HG03378 (cell line): ENCODE measurements around the gene GPR89A.
"Not testable (repeated sequence)": the region's sequence is repeated elsewhere in the genome, so short reads cannot be mapped to it uniquely, and the experiment has no call there.

Experiments
- ATAC-seq: cut with Tn5 transposase; IDR thresholded peaks from one replicate; pipeline ENCODE4 v1.9.1; 2021; ENCODE audit warnings: mild to moderate bottlenecking, moderate library complexity; ENCODE audit not compliant: unreplicated experiment

Gene GPR89A

DNA sequence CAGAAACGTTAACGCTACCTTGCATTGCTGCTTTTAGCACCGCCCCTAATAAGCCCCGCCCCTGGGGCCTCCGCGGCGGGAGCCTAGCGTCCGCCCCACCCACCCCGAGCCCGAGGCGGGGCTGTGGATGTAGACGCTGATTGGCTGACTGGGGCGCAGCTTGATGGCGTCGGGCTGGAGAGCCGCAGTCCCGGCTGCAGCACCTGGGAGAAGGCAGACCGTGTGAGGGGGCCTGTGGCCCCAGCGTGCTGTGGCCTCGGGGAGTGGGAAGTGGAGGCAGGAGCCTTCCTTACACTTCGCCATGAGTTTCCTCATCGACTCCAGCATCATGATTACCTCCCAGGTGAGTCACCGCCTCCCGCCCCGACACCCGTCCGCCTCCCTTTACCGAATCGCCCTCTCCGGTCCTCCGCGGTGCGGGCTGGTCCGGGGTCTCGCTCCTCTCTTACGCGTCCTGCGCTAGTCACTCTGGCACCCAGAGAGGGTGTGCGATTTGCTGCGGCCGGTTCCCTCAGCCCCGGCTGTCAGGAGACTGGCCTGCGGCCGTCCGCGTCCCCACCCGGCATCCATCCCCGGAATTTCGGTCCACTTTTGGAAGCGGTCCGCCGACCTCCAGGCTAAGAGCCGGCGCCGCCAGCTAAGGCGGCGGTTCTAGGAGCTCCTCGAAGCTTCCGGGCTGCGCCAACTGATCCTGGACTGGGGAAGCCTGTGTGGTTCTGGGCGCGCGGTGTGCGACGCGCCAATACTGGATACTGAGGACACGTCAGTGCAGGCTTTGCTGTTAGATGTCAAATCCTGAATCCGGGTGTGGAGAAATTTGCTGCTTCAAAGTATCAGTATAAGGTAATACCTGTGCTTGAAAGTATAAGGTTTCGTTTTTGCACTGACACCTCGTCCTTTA is at the start of gene GPR89A:
TSS of gene GPR89A (plus strand) at position 156 of the 901 bp plus-strand sequence. CDS start at position 302, 146 bp downstream.
- peak; percentile 85 for ATAC-seq

DNA sequence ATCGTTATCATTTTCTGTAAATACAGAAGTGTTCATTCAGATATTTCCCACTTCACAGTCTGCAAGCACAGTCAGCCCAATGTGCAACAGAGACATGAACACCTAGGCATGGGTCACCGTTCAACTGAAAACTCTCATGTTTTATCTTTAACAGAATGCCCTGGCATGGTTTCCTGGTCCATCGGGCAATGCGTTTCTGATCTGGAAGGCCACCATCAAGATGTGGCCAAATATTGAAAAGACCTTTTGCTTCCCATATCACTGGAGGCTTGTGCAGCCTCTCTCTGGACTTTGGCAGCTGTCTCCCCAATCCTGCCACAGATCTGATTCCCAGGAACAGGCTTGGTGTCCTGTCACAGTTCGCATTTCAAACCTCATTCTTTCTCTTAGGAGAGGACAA is 21.0 kb upstream of the GPR89A start:
- ATAC-seq: not testable (repeated sequence)

DNA sequence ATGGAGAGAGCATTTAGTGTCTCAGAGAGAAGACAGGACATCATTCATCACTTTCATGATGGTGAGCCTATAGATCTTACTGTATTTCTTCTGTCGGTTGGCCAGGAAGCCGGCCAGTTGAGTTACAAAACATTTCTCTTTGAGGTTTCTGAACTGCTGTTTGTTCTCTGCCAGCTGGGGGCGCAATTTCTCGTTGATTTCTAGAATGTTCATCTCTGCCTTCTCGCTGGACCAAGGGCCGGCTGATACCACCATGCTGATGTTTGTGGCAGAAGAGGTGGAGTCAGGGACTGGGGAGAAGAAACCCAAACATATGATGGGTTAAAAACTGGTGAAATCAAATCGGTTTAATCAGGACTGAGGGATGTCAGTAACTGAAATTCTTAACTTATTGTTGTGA is 17.0 kb upstream of the GPR89A start:
- ATAC-seq: not testable (repeated sequence)

DNA sequence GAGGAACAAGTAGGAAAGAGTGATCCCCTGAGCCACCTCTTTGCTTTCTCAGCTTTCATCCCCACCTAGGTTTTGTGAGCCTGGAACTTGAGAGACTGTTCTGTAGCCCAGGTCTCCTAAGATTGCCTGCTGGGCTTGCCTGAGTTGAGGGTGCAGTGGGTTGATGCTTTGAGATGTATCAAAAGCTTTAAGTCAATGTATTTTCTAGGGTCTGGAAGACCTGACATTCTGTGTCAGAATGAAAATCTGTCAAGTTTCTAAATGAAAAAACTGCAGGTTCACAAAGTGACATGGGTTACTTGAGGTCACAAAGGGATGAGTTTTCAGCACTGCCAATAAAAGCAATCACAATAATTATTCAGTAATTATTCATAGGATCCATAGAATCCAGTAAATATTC is 15.4 kb upstream of the GPR89A start:
- ATAC-seq: not testable (repeated sequence)

DNA sequence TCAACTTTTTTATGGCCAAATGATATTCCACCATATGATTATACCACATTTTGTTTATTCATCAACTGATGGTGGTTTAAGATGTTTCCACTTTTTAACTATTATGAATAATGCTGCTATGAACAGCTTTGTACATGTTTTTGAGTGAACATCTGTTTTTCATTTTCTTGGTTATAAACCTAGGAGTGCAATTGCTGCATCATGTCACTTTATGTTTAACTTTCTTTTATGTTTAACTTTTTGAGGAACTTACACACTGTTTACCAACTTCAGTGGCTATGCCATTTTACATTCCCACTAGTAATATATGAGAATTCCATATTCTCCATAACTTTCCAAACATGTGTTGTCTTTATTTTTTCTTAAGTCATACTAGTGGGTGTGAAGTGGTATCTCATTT is 12.4 kb upstream of the GPR89A start:
- ATAC-seq: not testable (repeated sequence)

DNA sequence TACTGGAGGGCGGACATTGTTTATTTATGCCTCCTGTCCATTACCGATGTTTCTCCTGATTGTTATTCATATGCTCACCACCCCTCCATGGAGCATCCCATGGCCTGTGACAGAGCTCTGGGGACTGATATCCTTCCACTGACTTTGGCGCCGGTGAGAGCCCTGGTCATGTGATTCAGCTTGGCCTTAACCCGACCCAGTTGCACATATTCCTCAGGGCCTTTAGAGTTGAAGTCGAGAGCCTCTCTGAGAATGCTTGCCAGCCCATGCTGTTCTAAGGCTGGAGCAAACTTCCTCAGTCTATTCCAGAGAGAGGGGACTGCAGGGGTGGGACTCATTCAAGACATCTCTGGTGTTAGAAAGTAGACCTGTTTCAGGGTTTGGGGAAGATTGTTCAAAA is 11.6 kb upstream of the GPR89A start:
- not testable (repeated sequence) for ATAC-seq

DNA sequence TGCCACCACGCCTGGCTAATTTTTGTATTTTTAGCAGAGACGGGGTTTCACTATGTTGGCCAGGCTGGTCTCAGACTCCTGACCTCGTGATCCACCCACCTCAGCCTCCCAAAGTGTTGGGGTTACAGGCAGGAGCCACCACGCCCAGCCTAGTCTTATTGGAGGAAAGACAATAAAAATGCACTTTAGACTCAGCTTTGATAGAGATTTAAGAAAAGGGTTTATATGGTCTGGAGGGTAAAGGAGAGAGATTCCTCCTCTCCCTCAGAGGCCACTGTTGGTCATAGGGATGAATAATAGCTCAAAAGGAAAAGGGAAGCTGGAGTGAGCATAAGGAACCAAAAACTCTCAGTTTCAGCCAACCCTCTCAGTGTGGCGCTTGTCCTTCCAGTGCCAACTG is 8.4 kb upstream of the GPR89A start:
- ATAC-seq: not testable (repeated sequence)

DNA sequence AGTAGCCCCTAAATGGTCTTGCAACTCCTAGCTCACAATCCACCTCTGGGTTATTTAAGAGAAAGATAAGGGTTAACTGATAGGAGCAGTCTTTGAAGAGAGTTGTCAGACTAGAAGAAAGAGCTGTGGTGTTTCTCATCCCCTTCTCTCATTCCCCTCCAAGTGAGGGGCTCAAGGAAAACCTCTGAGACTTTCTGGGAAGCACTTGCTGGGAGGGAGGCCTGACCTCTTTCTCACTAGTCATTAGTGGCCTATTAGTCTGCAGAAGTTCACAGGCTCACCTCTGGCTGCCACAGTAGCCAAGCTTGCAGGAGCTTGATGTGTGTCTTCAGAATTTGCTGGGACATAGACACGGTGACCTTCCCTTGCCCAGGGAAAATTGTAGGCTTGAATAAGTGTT is 6.2 kb upstream of the GPR89A start:
- no peak for ATAC-seq

DNA sequence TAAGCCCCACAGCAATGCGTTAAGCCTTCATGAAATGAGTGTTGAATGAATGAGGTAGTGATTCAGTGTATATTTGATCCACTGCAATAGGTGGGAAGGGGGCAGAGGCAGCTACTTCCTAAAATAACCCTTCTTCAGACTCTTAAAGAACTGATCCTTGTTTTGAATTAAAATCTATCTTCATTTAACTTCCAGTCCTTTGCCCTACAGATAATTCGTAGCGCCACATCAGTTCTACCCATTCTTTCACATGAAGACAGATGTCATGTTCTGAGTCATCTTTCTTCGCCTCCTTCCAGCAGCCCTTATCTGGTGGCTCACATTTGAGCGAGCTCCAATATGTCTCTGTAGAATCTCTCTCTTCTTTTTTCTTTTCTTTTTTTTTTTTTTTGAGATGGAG is 948 bp upstream of the GPR89A start:
- ATAC-seq: not testable (repeated sequence)

DNA sequence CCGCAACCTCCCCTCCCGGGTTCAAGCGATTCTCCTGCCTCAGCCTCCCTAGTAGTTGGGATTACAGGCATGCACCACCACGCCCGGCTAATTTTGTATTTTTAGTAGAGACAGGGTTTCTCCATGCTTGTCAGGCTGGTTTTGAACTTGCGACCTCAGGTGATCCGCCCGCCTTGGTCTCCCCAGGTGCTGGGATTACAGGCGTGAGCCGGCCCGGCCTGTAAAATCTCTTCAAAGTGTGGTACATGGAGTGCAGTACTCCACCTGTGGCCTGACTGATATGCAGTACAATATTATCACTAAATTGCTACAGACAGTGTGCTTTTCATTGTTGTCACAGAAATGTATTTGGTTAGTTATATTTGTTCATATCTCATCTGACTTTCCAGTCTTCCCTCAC is 499 bp upstream of the GPR89A start:
- ATAC-seq: not testable (repeated sequence)

DNA sequence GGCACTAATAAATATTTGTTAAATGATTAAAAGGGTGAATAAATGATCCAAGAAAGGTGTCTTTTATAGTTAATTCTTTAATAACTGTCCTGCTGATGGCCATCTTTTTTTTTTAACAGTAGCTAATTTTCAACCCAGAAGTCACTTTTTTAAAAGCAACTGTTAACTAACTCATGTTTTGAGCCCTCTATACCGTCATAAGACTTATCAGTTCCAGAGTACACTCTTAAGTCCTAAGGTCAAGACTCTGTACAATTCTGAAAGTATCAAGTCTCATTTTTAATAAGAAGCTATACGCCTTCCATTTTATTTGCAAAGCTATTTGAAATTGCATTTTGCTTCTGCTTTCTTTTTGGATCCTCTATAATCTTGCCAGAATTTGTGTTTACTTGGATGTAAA is 3.0 kb downstream of the GPR89A start:
- ATAC-seq: not testable (repeated sequence)

DNA sequence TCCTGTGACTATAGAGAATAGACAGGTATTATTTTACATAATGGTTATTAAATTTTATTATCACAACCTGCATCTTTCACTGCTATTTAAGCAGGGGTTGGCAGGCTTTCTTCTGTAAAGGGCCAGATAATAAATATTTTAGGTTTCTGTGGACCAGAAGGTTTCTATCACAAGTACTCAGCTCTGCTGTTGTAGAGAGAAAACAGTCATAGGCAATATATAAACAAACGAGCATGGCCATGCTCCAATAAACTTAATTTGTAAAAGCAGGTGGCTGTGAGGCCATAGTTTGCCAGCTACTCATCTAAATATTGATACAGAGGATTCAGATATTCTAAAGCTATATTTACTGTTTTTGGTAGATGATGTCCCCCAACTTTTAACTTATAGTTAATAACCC is 12.3 kb downstream of the GPR89A start:
- ATAC-seq: not testable (repeated sequence)

DNA sequence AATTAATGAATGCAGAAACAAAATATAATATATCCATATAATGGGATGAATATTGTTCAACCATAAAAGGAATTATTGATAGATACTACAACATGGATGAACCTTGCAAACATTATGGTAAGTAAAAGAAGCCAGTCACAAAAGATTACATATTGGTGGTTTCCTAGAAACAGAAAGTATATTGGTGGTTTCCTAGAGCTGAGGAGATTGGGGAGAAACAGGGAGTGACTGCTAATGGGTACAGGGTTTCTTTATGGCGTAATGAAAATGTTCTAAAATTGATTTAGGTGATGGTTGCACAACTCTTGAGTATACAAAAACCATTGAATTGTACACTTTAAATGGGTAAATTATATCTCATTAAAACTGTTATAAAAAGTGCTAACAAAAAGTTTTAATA is 14.4 kb downstream of the GPR89A start:
- ATAC-seq: not testable (repeated sequence)

DNA sequence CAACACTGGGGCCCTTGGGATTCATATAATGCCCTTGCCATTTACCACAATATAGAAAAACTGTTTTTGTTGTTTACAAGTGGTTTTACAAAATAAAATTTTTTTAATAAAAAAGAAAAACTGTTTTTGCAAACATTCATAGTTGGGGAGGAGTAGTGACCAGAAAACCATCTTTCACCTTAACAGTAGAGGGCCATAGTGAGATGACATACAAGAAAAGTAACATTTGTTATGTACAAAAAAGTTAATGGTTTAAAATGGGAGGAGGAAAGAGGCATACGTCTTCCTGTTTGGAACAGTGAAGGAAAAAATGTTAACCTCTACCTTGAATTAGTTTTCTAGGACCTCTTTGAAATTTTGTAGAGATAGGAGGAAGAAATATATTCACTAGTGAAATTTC is 28.4 kb downstream of the GPR89A start:
- ATAC-seq: not testable (repeated sequence)

DNA sequence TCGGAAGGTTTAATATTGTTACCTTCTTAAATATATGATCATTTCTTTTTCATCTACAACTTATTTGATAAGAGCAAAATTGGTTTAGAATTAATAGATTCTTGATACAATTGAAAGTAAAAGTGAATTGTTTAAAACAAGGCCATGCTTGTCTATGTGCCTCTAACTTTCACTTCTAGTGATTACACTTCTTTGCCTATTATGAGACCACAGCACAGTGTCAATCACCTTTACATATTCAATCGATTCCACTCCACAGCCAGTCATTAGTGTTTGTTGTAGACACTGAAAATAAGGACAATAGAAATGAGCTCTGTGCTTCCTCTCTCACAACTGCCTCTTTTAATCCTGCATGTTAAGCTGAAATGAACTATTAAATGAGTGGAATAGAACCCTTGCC is 34.1 kb downstream of the GPR89A start:
- ATAC-seq: not testable (repeated sequence)

DNA sequence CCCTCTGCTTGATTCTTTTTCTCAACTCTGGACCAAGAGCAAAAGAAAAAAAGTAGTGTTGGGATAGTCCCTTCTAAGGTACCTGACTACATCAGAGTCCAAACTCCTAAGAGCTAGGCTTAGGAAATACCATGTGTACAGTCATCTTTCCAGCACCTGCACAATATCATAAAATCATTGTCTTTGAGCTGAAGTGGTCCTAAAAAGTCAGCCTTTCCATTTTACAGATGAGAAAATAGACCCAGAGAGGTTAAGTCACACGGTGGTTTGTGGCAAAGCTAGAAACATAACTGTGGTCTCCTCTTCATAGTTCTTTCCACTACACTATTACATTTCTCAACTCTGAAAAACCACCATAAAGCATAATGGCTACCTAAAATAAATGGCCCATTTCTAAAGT is 36.2 kb downstream of the GPR89A start:
- not testable (repeated sequence) for ATAC-seq

DNA sequence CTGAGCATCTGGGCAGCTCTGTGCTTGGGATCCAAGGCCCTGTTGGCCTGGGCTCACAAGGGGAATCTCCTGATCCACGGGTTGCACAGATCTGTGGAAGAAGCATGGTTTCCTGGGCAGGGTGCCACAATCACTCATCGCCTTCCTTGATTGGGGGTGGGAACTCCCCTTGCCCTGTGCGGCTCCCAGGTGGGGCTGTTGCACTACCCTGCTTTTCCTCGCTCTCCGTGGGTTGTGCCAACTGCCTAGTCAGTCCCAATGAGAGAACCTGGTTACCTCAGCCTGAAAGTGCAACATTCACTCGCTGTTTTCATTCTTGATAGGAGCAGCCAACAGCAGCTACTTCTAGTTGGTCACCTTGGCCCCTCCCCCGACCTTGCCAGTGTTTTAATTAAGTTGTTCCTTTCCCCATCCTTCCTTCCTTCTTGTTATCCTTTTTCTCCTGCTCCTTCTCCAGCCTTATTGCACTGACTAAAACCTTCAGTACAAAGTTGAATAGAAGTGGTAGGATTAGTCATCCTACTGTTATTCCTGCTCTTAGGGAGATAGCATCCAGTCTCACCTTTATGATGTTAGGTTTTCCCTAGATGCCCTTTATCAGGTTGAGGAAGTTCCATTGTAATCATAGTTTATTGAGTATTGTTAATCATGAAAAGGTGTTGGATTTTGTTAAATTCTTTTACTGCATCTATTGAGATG is 48.6 kb downstream of the GPR89A start:
- ATAC-seq: not testable (repeated sequence)

DNA sequence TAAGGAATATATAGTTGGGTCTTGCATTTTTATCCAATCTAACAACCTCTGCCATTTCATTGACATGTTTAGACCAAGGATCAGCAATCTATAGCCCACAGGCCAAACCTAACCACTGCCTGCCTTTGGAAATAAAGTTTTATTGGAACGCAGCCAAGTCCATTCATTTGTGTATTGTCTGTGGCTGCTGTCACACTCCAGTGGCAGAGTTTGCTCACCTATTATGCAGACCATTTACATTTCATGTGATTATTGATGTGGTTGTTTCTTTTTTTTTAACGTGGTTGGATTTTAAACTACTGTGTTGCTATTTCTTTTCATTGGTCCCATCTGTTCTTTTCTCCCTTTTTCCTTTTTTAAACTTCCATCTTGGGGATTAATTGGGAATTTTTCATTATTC is 54.7 kb downstream of the GPR89A start:
- not testable (repeated sequence) for ATAC-seq

DNA sequence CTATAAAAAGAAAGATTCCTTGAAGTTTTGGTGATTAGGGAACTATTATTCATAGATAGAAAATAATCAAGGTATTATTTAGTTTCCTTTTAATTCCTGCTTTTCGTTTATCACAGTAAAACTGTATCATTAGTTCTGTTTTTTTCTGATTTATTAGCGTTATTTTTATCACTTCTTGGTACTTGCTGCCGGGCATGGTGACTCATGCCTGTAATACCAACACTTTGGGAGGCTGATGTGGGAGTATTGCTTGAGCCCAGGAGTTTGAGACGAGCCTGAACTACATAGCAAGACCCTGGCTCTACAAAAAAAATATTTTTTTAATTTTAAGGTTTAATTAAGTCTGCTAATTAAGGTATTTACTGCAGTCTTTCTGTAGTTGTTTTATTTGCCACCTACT is 57.2 kb downstream of the GPR89A start:
- ATAC-seq: not testable (repeated sequence)

DNA sequence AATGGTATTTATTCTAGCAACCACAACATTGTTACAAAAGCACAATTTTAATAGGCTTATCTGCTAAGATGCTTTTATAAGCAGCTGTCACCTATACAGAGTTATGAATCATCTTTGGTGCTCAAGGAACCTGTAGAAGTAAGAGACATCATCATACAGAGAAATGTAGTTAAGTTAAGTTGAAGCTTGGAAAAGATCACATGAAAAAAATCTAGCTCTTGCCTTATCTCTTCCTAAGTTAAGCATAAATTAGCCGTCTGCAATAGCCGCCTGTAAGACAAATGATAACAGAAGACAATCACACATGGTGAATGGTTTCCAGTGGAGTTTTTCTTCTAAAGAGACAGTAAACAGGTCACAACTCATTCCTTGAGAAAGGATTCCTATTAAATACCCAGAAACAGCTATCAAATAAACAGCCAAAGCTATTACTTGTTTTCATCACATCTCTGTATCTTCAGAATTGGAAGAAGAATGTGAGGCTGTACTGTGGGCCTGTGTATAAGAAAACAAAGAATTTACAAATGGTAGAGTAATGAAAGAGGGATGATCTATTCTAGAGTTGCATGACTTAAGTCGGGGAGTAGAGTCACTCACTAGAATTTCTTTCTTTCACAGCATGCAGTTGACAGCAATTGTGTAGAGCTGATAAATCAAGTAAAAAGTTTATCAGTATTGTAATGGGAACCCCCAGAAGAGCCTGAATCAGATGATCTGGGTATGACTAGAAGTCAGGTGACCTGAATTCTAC is 63.4 kb downstream of the GPR89A start:
- ATAC-seq: not testable (repeated sequence)

DNA sequence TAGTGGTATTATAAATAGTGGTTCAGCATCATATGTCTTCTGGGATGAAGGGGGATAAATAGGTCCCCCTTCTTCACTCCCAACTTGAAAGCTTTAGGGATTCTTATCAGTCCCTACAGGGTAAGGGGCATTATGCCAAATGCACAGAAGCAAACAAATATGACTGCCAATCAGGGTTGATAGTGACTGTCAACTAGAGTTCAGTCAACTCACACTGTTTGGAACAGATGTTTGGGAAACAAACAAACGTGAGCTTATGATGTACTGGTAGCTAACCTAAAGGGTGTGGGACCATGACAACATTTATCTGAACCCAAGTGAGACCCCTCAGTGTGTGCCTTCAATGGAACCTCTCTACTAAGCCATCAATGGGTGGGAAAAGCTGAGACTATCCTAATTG is 65.4 kb downstream of the GPR89A start:
- ATAC-seq: not testable (repeated sequence)
